Measurements from ENCODE around the gene PRKD1. TPM values are rescaled to one million over a fixed set of nuclear protein-coding genes. Genes with fewer than 3 reads are reported as not detected.

The PRKD1 gene
- total RNA-seq, 1 experiment from 2014 or later, result 2.7 TPM

DNA sequence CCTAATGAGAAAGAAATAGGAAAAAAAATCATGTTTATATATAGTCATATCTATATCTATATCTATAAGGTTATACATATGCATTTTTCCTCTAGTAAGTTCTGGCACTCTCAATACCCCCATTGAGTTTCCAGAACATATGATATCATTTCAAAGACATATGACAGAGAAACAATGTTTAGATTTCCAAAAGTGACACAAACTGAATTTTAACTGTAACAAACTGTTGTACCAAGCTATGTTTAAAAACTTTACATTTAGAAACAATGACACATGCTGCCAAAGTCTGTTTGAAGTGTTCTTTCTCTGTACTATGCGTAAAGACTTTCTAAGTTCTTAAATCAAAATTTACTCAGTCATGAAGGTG lies 171.6 kb downstream of the PRKD1 start:
- no peaks in the 10 kb centered on the region for H3K9me3 ChIP-seq (ENCODE audit: control insufficient read depth, low read depth, low read length)
- WGBS (ENCODE audit: extremely low coverage, insufficient read length, low lambda C conversion rate), result no CpG with 5 or more reads among the region's 1 CpG
- no peak overlapping the region for H3K27ac Mint-ChIP-seq

More for the DNA sequence above, 171.6 kb downstream of the PRKD1 start:
- Histone ChIP-seq H3T11ph (ENCODE audit: low read length) (no peak overlapping the region), H3K18ac (ENCODE audit: insufficient read length, low read depth, low read length) (no peak overlapping the region), H3K79me1 (ENCODE audit: insufficient read depth, low read depth, low read length, poor library complexity, severe bottlenecking) (no peaks in the 10 kb centered on the region), H3K27me3 (ENCODE audit: insufficient read depth, low read length) (no peaks in the 10 kb centered on the region), H3K23ac (ENCODE audit: insufficient read length, low read depth, low read length) (no peak overlapping the region), H2BK120ac (ENCODE audit: low read depth, low read length, poor library complexity, severe bottlenecking) (no peak overlapping the region), H3K4me2 (ENCODE audit: insufficient read depth, insufficient read length, low read length) (no peak overlapping the region), H3K9ac (ENCODE audit: extremely low read depth, insufficient read length, low read length) (no peak overlapping the region), H4K5ac (ENCODE audit: insufficient read length, low read depth, low read length) (no peak overlapping the region), H3K56ac (ENCODE audit: insufficient read length, low read depth, low read length) (no peak overlapping the region), H2AK5ac (ENCODE audit: insufficient read length, low read length) (no peak overlapping the region), H2BK12ac (ENCODE audit: insufficient read length, low read depth, low read length) (no peak overlapping the region), H2AFZ (ENCODE audit: low read length) (no peak overlapping the region), H3K4me1 (ENCODE audit: insufficient read depth, low read length) (no peaks in the 10 kb centered on the region), H3K14ac (ENCODE audit: insufficient read depth, low read length) (no peak overlapping the region), H3K27ac (ENCODE audit: insufficient read length, low read depth, low read length) (no peak overlapping the region), H2BK15ac (ENCODE audit: low read depth, low read length) (no peak overlapping the region), H4K20me1 (ENCODE audit: control insufficient read depth, insufficient read depth, insufficient read length) (no peaks in the 10 kb centered on the region), H3K23me2 (ENCODE audit: insufficient read length, low read depth, low read length, poor library complexity, severe bottlenecking) (no peaks in the 10 kb centered on the region), H3K4ac (ENCODE audit: low read depth, low read length) (no peak overlapping the region), H2BK20ac (ENCODE audit: low read depth, low read length, poor library complexity, severe bottlenecking) (no peak overlapping the region), H2BK5ac (ENCODE audit: insufficient read length, low read length) (no peak overlapping the region), H4K8ac (replicated peaks; ENCODE audit: insufficient read length, low read depth, low read length) (no peak overlapping the region), H3K79me2 (ENCODE audit: insufficient read depth, low read length) (no peaks in the 10 kb centered on the region), H4K91ac (ENCODE audit: insufficient read length, low read depth, low read length) (no peak overlapping the region)
- no peaks in the 10 kb centered on the region for H3K36me3 Mint-ChIP-seq (ENCODE audit: insufficient read depth in 1 of 3, low read depth in 3 of 3)
- TF ChIP-seq CTCF (conservative IDR thresholded peaks at IDR 0.05), result no peak
- DNase-seq, result no peak
- H3K4me3 Mint-ChIP-seq, result no peak overlapping the region
- H3K27me3 Mint-ChIP-seq (ENCODE audit: low read depth), result no peaks in the 10 kb centered on the region
- peaks cover 0 to 3% of the 10 kb centered on the region in 2 experiments; a peak in 1 of 4 replicates for H3K4me1 Mint-ChIP-seq
- H3K9me3 Mint-ChIP-seq, result no peaks in the 10 kb centered on the region
